Tibial nerve (tissue), 4 donors: ENCODE data around the gene FBXO30. TPM values are rescaled to one million over a fixed set of nuclear protein-coding genes. Genes with fewer than 3 reads are reported as not detected.

Source experiments
- DNase-seq, 2 donors: peaks; one replicate each; pipeline ENCODE4 v3.0.0-alpha.2; 2019; ENCODE audit warnings: low spot score in 2 of 2
- H3K27ac ChIP-seq, 4 donors: fragments of 200-600 bp; sonication (generic) in 3 of 4; one replicate each; pipeline ENCODE4 v1.5.1; 2017 to 2019; ENCODE audit warnings: mild to moderate bottlenecking in 1 of 4
- H3K27me3 ChIP-seq, 2 donors: fragments of 200-600 bp; sonication (generic) in 1 of 2; one replicate each; pipeline versions ENCODE4 v1.5.1 to v1.6.0; 2017 to 2019
- H3K36me3 ChIP-seq, 3 donors: fragments of 200-600 bp; sonication (generic); one replicate each; pipeline ENCODE4 v1.5.1; 2018 to 2019
- H3K4me1 ChIP-seq, 4 donors: fragments of 200-600 bp; sonication (generic) in 3 of 4; one replicate each; pipeline ENCODE4 v1.5.1; 2017 to 2019
- H3K4me3 ChIP-seq, 4 donors: fragments of 200-600 bp; sonication (generic) in 3 of 4; one replicate each; pipeline ENCODE4 v1.5.1; 2017 to 2019; ENCODE audit warnings: mild to moderate bottlenecking in 1 of 4, moderate library complexity in 1 of 4
- H3K9me3 ChIP-seq, 4 donors: fragments of 200-600 bp; sonication (generic) in 3 of 4; one replicate each; pipeline ENCODE4 v1.5.1; 2017 to 2019
- CTCF ChIP-seq, 5 experiments: fragments of 200-600 bp in 3 of 5; fragments of 450-650 bp in 2 of 5; sonication (generic) in 3 of 5; IDR thresholded peaks; one replicate each; pipeline ENCODE4 v1.5.1; 2016 to 2019; ENCODE audit warnings: antibody characterized with exemption in 5 of 5, mild to moderate bottlenecking in 3 of 5, moderate library complexity in 2 of 5
- EP300 ChIP-seq, 2 donors: sonication (generic); formaldehyde crosslinking; IDR thresholded peaks; one replicate each; pipeline ENCODE4 v1.6.1; 2017; ENCODE audit warnings: antibody characterized with exemption in 2 of 2, mild to moderate bottlenecking in 1 of 2
- POLR2A ChIP-seq, 2 donors: fragments of 450-650 bp; IDR thresholded peaks; one replicate each; pipeline ENCODE4 v1.6.1; 2017; ENCODE audit warnings: antibody characterized with exemption in 2 of 2, mild to moderate bottlenecking in 2 of 2, moderate library complexity in 2 of 2
- WGBS, 2 donors: methylation state at CpG; one replicate each; pipeline ENCODE4 v1.1.5; 2018; 5-methylcytosine and 5-hydroxymethylcytosine counted together
- total RNA-seq, 4 donors: library from RNA; depleted of rRNA; stranded (reverse); fragments of >200 nt; gene quantifications; one replicate each; pipeline ENCODE4 v1.1.0, GENCODE V29; 2016

Gene FBXO30
- total RNA-seq, 4 donors from 2014 or later = 6.8 to 9.6 (median 8.2) TPM

- TF ChIP-seq CTCF (IDR thresholded peaks at IDR 0.05) (no peak), POLR2A (IDR thresholded peaks at IDR 0.05) (no peak), EP300 (IDR thresholded peaks at IDR 0.05) (no peak)
- peaks cover 0 to 6% (median 2%) of the 10 kb centered on the region in 4 donors for H3K4me1 ChIP-seq
- no peak overlapping the region for H3K27ac ChIP-seq
- no peaks in the 10 kb centered on the region for H3K27me3 ChIP-seq
- no peak for DNase-seq
- H3K36me3 ChIP-seq = no peaks in the 10 kb centered on the region
- 68 to 69% methylated on average over 2 of the region's 2 CpGs for WGBS, 2 donors
- H3K4me3 ChIP-seq = no peak overlapping the region
- H3K9me3 ChIP-seq = no peaks in the 10 kb centered on the region
Measured at GRCh38 chr6:145850671-145851070, 36.1 kb upstream of the FBXO30 start.

- Histone ChIP-seq H3K4me3 (no peak overlapping the region), H3K27me3 (no peaks in the 10 kb centered on the region), H3K36me3 (no peaks in the 10 kb centered on the region), H3K27ac (no peak overlapping the region), H3K9me3 (no peaks in the 10 kb centered on the region), H3K4me1 (peaks cover 0 to 6% (median 2%) of the 10 kb centered on the region in 4 donors)
- 88 to 92% methylated on average over 2 of the region's 2 CpGs for WGBS, 2 donors
- no peak for TF ChIP-seq CTCF (IDR thresholded peaks at IDR 0.05)
- no peak for TF ChIP-seq EP300 (IDR thresholded peaks at IDR 0.05)
- TF ChIP-seq POLR2A (IDR thresholded peaks at IDR 0.05) = no peak
- no peak for DNase-seq
Measured at GRCh38 chr6:145848541-145848940, 33.9 kb upstream of the FBXO30 start.

- 91 to 95% methylated on average over 3 of the region's 3 CpGs for WGBS, 2 donors
- no peaks in the 10 kb centered on the region for H3K9me3 ChIP-seq
- no peak for DNase-seq
- no peak for TF ChIP-seq POLR2A (IDR thresholded peaks at IDR 0.05)
- TF ChIP-seq CTCF (IDR thresholded peaks at IDR 0.05) = no peak
- no peak for TF ChIP-seq EP300 (IDR thresholded peaks at IDR 0.05)
- peaks cover 0 to 15% (median 0%) of the 10 kb centered on the region in 4 donors for H3K4me1 ChIP-seq
- no peak overlapping the region for H3K4me3 ChIP-seq
- no peaks in the 10 kb centered on the region for H3K27me3 ChIP-seq
- no peaks in the 10 kb centered on the region for H3K36me3 ChIP-seq
- H3K27ac ChIP-seq = no peak overlapping the region
Measured at GRCh38 chr6:145845557-145845956, 31.0 kb upstream of the FBXO30 start.

- H3K27ac ChIP-seq = no peak overlapping the region
- 72 to 77% methylated on average over 4 of the region's 4 CpGs for WGBS, 2 donors
Measured at GRCh38 chr6:145844933-145845540, 30.4 kb upstream of the FBXO30 start.

More at GRCh38 chr6:145844933-145845540, 30.4 kb upstream of the FBXO30 start:
- Histone ChIP-seq H3K4me1 (peaks cover 0 to 12% (median 0%) of the 10 kb centered on the region in 4 donors), H3K36me3 (no peaks in the 10 kb centered on the region), H3K27me3 (no peaks in the 10 kb centered on the region), H3K4me3 (no peak overlapping the region), H3K9me3 (no peaks in the 10 kb centered on the region)
- DNase-seq = no peak
- TF ChIP-seq CTCF (IDR thresholded peaks at IDR 0.05) (no peak), POLR2A (IDR thresholded peaks at IDR 0.05) (no peak), EP300 (IDR thresholded peaks at IDR 0.05) (no peak)
